Measurements from ENCODE around the gene MSH5. TPM values are rescaled to one million over a fixed set of nuclear protein-coding genes. Genes with fewer than 3 reads are reported as not detected.

MSH5 gene
- total and polyA plus RNA-seq, 2 of the 13 experiments (the other 11 are each of a cell fraction or from before 2014, with no cell fraction given) = 10.2 to 38.7 TPM

GRCh38 chr6:31806470-31807272, 66.9 kb downstream of the MSH5 start, which contains the start of gene LSM2 (continued):
- TF ChIP-seq PLSCR1 (CRISPR knock-in tag; IDR thresholded peaks at IDR 0.05; ENCODE audit: borderline replicate concordance) (no peak), ZFP90 (CRISPR knock-in tag; IDR thresholded peaks at IDR 0.05; ENCODE audit: borderline replicate concordance) (peak; percentile 58; the same call in 1 of the 2 replicates), ZNF331 (CRISPR knock-in tag; IDR thresholded peaks at IDR 0.05) (peak; percentile 69), ZNF362 (CRISPR knock-in tag; IDR thresholded peaks at IDR 0.05; ENCODE audit: borderline replicate concordance) (peak; percentile 70; the same call in 1 of the 2 replicates), LBX2 (CRISPR knock-in tag; IDR thresholded peaks at IDR 0.05; ENCODE audit: borderline replicate concordance) (peak; percentile 94; the same call in 1 of the 2 replicates), ZNF180 (CRISPR knock-in tag; IDR thresholded peaks at IDR 0.05; ENCODE audit: borderline replicate concordance, low read depth) (no peak), SP4 (CRISPR knock-in tag; IDR thresholded peaks at IDR 0.05) (peak; percentile 90), CREBL2 (CRISPR knock-in tag; IDR thresholded peaks at IDR 0.05; ENCODE audit: borderline replicate concordance) (peak; percentile 34; the same call in 1 of the 2 replicates), ZNF317 (CRISPR knock-in tag; IDR thresholded peaks at IDR 0.05) (peak; percentile 54; the same call in 1 of the 2 replicates), RFX1 (IDR thresholded peaks at IDR 0.05) (no peak), SIN3B (IDR thresholded peaks at IDR 0.05; ENCODE audit: low read length) (peak; percentile 73), ZNF589 (CRISPR knock-in tag; conservative IDR thresholded peaks at IDR 0.05) (peak; percentile 79), ZNF30 (CRISPR knock-in tag; IDR thresholded peaks at IDR 0.05) (no peak; the same call in 1 of the 2 replicates), ARHGAP35 (CRISPR knock-in tag; IDR thresholded peaks at IDR 0.05; ENCODE audit: borderline replicate concordance) (peak; percentile 84; the same call in 1 of the 2 replicates), FUBP1 (CRISPR knock-in tag; IDR thresholded peaks at IDR 0.05; ENCODE audit: borderline replicate concordance) (peak; percentile 67; the same call in 1 of the 2 replicates), ZZZ3 (CRISPR knock-in tag; IDR thresholded peaks at IDR 0.05; ENCODE audit: borderline replicate concordance) (peak; percentile 86; the same call in 1 of the 2 replicates), ZBTB49 (CRISPR knock-in tag; IDR thresholded peaks at IDR 0.05; ENCODE audit: borderline replicate concordance) (0 out of 2 replicates have a peak, but pooled peaks have one; percentile 58), RELA (CRISPR knock-in tag; IDR thresholded peaks at IDR 0.05) (peak; percentile 86; the same call in 1 of the 2 replicates), ZNF720 (CRISPR knock-in tag; IDR thresholded peaks at IDR 0.05) (no peak), ZNF691 (CRISPR knock-in tag; IDR thresholded peaks at IDR 0.05; ENCODE audit: borderline replicate concordance, low read depth) (peak; percentile 99)

All from HepG2 (cell line).